ENCODE data around the gene SSMEM1. TPM values are rescaled to one million over a fixed set of nuclear protein-coding genes. Genes with fewer than 3 reads are reported as not detected.

Gene SSMEM1
- total RNA-seq, 1 donor from 2014 or later = not detected

- no peak overlapping the region for H3K4me3 ChIP-seq
- peaks cover 8% of the 10 kb centered on the region for H3F3A ChIP-seq (ENCODE audit: low read depth)
- no peaks in the 10 kb centered on the region for H3K27me3 ChIP-seq
- TF ChIP-seq EZH2 (IDR thresholded peaks at IDR 0.05) = no peak
- TF ChIP-seq CTCF (IDR thresholded peaks at IDR 0.05) = no peak
- TF ChIP-seq EZH2phosphoT487 (IDR thresholded peaks at IDR 0.05) = no peak
- H4K20me1 ChIP-seq (ENCODE audit: low read depth) = no peaks in the 10 kb centered on the region
- peaks cover 37% of the 10 kb centered on the region for H3K4me1 Mint-ChIP-seq
- H3K36me3 ChIP-seq = peaks cover 15% of the 10 kb centered on the region
- H3K79me2 ChIP-seq (ENCODE audit: low read depth) = peaks cover 24% of the 10 kb centered on the region
- H2AFZ ChIP-seq (replicated peaks) = no peak overlapping the region
- H3K36me3 Mint-ChIP-seq = peaks cover 10% of the 10 kb centered on the region
- no peak overlapping the region for H3K9ac ChIP-seq
- H3K27me3 Mint-ChIP-seq (ENCODE audit: insufficient read depth, low read depth) = peaks cover 5% of the 10 kb centered on the region
- H3K4me2 ChIP-seq = no peak overlapping the region
- H3K9me3 Mint-ChIP-seq = no peaks in the 10 kb centered on the region
- H3K4me3 Mint-ChIP-seq = peak overlapping the region; percentile 57
- no peaks in the 10 kb centered on the region for H3K9me3 ChIP-seq (ENCODE audit: low read depth)
- H3K27ac Mint-ChIP-seq = peak overlapping the region; percentile 79
- no peak overlapping the region for H3K27ac ChIP-seq
- H3K4me1 ChIP-seq = peaks cover 17% of the 10 kb centered on the region
- DNase-seq (ENCODE audit: low spot score) = no peak
Measured at GRCh38 chr7:130207033-130207432, 627 bp upstream of the SSMEM1 start.

GRCh38 chr7:130208516-130208915, 856 bp downstream of the SSMEM1 start:
- H2AFZ ChIP-seq (replicated peaks) = no peak overlapping the region
- H3K4me2 ChIP-seq = no peak overlapping the region
- peaks cover 15% of the 10 kb centered on the region for H3K79me2 ChIP-seq (ENCODE audit: low read depth)

GRCh38 chr7:130210181-130210935, 2.7 kb downstream of the SSMEM1 start:
- no peak overlapping the region for H3K4me2 ChIP-seq

More at GRCh38 chr7:130208516-130208915, 856 bp downstream of the SSMEM1 start:
- Histone ChIP-seq H3K4me1 (peaks cover 17% of the 10 kb centered on the region), H3K9ac (no peak overlapping the region), H3K36me3 (peaks cover 5% of the 10 kb centered on the region), H3K4me3 (no peak overlapping the region), H3K27ac (no peak overlapping the region), H3K9me3 (ENCODE audit: low read depth) (no peaks in the 10 kb centered on the region), H3K27me3 (no peaks in the 10 kb centered on the region), H4K20me1 (ENCODE audit: low read depth) (no peaks in the 10 kb centered on the region), H3F3A (ENCODE audit: low read depth) (peaks cover 8% of the 10 kb centered on the region)
- no peak for DNase-seq (ENCODE audit: low spot score)
- Mint-ChIP-seq H3K36me3 (peaks cover 2% of the 10 kb centered on the region), H3K27me3 (ENCODE audit: insufficient read depth, low read depth) (peaks cover 5% of the 10 kb centered on the region), H3K27ac (no peak overlapping the region), H3K4me1 (peaks cover 32% of the 10 kb centered on the region), H3K4me3 (no peak overlapping the region), H3K9me3 (no peaks in the 10 kb centered on the region)
- TF ChIP-seq EZH2phosphoT487 (IDR thresholded peaks at IDR 0.05) (no peak), EZH2 (IDR thresholded peaks at IDR 0.05) (no peak), CTCF (IDR thresholded peaks at IDR 0.05) (no peak)

More at GRCh38 chr7:130210181-130210935, 2.7 kb downstream of the SSMEM1 start:
- no peaks in the 10 kb centered on the region for H3K9me3 Mint-ChIP-seq
- H3K27me3 ChIP-seq = no peaks in the 10 kb centered on the region
- no peak for DNase-seq (ENCODE audit: low spot score)
- peaks cover 20% of the 10 kb centered on the region for H3K4me1 Mint-ChIP-seq
- H3K4me1 ChIP-seq = peaks cover 7% of the 10 kb centered on the region
- no peak overlapping the region for H3K9ac ChIP-seq
- no peaks in the 10 kb centered on the region for H3K79me2 ChIP-seq (ENCODE audit: low read depth)
- no peak for TF ChIP-seq EZH2 (IDR thresholded peaks at IDR 0.05)
- no peak for TF ChIP-seq EZH2phosphoT487 (IDR thresholded peaks at IDR 0.05)
- no peak for TF ChIP-seq CTCF (IDR thresholded peaks at IDR 0.05)
- no peak overlapping the region for H2AFZ ChIP-seq (replicated peaks)
- H3K36me3 ChIP-seq = no peaks in the 10 kb centered on the region
- no peak overlapping the region for H3K27ac Mint-ChIP-seq
- no peak overlapping the region for H3K4me3 ChIP-seq
- no peaks in the 10 kb centered on the region for H4K20me1 ChIP-seq (ENCODE audit: low read depth)
- H3K27ac ChIP-seq = peak overlapping the region; percentile 49
- peaks cover 2% of the 10 kb centered on the region for H3K36me3 Mint-ChIP-seq
- H3F3A ChIP-seq (ENCODE audit: low read depth) = no peaks in the 10 kb centered on the region
- H3K9me3 ChIP-seq (ENCODE audit: low read depth) = no peaks in the 10 kb centered on the region
- H3K4me3 Mint-ChIP-seq = no peak overlapping the region
- H3K27me3 Mint-ChIP-seq (ENCODE audit: insufficient read depth, low read depth) = peaks cover 4% of the 10 kb centered on the region

Measured in neural progenitor cell (in vitro differentiated cells).